CD4-positive, alpha-beta T cell treated with Interleukin-4 for 4 hours (primary cell): ENCODE measurements around the gene LLGL2.
A peak's percentile ranks its signal among the peaks of the same experiment; 100 is the strongest.
"Not testable (repeated sequence)": the region's sequence is repeated elsewhere in the genome, so short reads cannot be mapped to it uniquely, and the experiment has no call there.

ENCODE experiments used
- DNase-seq: peaks from one replicate; pipeline ENCODE4 v3.0.0-alpha.2; 2020

Gene LLGL2, protein sequence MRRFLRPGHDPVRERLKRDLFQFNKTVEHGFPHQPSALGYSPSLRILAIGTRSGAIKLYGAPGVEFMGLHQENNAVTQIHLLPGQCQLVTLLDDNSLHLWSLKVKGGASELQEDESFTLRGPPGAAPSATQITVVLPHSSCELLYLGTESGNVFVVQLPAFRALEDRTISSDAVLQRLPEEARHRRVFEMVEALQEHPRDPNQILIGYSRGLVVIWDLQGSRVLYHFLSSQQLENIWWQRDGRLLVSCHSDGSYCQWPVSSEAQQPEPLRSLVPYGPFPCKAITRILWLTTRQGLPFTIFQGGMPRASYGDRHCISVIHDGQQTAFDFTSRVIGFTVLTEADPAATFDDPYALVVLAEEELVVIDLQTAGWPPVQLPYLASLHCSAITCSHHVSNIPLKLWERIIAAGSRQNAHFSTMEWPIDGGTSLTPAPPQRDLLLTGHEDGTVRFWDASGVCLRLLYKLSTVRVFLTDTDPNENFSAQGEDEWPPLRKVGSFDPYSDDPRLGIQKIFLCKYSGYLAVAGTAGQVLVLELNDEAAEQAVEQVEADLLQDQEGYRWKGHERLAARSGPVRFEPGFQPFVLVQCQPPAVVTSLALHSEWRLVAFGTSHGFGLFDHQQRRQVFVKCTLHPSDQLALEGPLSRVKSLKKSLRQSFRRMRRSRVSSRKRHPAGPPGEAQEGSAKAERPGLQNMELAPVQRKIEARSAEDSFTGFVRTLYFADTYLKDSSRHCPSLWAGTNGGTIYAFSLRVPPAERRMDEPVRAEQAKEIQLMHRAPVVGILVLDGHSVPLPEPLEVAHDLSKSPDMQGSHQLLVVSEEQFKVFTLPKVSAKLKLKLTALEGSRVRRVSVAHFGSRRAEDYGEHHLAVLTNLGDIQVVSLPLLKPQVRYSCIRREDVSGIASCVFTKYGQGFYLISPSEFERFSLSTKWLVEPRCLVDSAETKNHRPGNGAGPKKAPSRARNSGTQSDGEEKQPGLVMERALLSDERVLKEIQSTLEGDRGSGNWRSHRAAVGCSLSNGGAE

DNA sequence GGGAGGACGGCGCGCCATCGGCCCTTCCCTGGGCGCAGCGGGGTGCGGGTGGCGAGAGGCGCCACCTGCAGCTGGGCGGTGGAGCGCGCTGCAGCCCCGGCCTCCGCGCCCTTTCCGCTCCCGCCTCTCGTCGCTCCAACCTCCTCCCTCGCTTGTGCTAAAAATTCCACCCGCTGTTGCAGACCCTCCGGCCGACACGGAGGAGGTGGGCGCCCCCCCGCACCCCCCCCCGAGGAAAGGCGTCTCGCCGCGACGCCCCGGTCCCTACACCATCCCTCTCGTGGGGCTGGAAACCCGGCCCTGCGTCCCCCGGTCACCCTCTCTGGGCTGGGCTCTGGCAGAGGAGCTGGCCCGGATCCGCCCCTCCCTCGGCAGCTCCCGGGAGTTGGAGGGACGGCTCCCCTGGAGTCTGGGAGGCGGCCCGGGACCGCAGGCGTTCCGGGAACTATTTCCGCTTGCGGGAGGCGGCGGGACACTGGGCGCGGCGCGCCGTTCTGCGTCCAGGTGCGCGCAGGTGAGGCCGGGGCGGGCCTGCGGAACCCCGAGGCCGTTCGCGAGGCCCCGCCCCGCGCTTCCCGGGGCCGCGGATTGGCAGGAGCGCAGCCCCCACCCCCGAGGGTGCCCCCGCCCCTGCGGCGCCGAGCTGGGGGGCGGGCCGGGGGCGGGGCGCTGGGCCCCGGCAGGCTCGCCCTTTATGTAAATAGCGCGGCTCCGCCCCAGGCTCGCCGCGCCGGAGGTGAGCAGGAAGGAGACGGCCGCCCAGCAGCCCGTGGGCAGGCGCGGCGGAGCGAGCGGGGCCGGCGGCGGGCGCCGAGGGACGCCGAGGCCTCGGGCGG, at the start of gene LLGL2:
LLGL2 (plus strand) TSS at position 728 of the 836 bp plus-strand sequence. CDS start 17,730 bp downstream, outside the sequence.
- peak; percentile 82 for DNase-seq

DNA sequence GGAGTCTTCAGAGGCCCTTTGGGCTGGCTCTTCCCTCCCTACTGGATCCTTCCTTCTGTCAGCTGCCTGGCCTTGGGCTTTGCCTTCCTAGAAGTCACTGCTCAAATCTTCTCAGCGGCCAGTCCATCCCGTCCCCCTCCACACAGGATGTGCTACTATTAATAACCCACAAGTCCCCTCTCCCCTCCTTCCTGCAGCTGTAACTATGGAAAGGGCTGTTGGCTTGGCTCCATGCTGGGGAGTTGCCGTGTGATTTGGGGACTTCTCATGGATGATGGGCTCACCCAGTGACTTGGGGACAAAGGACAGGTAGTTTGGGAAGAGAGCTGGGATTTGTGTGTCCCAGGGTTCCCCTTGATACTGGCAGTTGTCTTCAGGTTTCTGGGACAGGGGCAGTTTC, 49.6 kb upstream of the LLGL2 start:
- DNase-seq = no peak

DNA sequence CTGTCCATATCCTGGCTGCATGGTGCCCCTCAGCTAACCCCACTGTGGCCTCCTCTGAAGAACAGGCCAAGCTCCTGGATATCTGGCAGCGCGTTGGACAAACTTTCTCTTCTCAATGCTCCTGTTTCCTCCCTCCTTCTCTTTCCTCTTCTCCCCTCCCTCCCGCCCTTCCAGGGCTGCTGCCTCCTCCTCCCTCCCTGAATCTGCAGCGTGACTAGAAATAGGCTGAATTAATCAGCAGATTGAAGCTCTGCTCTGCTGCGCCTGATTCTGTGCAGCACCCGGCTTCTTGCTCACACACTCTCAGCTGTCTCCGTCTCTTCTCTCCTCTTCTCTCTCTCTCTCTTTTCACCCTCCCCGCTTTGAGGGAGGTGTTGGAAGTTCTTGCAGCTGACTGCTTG, 49.2 kb upstream of the LLGL2 start:
- no peak for DNase-seq

DNA sequence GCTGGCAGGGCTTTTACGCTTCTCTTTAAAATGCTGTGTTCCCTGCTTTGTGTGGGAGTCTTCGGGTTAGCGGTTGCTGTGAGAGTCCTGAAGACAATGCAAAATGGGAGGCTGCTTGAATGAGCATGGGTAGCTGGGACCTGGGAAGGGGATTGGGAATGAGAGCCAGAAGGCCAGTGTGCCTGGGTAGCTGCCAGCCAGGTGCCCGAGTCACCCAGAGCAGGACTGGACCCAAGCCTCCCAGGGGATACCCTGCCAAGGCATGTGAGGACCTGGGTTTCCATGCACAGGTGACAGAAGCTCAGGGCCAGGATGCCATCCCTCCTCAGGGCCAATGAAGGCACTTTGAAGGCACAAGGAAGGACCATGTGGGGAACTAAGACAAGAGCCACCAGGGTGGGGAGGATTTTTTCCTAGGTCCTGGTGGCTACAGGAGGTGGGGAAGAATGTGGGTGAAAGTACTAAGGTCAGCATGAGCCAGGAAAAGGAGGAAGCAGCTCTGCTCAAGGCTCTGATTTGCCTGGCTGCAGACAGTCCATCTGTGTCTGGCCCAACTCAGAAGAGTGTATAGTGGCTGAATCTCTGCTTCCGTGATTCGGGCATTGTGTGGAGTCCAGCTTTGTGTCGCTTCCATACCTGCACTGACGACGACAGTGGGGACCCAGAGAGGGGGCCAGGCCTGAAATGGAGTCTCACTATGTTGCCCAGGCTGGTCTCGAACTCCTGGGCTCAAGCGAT, 48.6 kb upstream of the LLGL2 start:
- no peak for DNase-seq

DNA sequence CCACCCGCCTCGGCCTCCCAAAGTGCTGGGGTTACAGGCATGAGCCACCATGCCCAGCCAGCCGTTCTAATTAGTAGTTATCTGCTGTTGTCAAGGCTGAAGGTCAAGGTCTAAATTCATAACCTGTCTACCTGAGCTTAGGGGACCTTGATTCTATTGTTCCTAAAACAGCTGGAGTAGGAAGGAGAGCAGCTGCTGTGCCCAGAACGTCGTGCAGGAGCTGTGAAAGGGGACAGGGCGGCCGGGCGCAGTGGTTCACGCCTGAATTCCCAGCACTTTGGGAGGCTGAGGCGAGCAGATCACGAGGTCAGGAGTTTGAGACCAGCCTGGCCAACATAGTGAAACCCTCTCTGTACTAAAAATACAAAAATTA, 48.0 kb upstream of the LLGL2 start:
- not testable (repeated sequence) for DNase-seq

DNA sequence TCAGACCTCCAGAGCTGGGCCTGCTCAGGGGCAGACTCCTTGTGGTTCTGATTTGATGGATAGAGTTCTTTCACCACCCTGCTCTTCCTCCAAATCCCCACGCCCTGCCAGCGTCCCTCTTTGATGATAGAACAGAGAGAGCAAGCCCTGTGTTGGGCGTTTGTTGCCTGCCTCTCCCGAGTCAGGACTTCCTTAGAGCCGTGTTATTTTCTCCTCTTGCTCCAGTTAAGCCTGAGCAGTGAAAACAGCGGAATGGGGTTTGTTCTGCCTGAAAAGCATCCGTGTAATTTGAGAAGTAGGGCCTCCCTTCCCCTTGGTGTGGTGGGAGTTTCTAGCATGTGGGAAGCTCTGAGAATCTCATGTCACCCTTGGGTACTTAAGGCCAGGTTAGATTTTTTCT, 47.0 kb upstream of the LLGL2 start:
- DNase-seq = no peak

DNA sequence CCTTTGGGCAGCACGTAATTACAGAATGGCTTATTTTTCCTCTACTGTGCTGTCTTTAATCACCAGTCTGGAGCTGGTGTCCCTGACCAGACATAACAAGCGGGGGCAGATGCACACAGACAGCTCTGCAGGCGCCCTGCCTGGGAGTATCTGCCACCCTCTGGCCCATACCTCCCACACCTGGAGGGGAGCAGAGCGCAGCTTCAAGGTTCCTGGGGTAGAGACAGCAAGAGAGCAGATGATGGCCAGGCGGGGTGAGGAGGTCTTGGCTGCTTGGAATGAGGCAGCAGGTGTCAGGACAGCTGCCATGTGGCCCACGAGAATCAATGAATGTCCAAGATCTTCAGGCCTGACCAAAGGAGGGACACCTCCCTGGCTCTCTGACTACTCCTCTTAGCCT, 45.2 kb upstream of the LLGL2 start:
- DNase-seq = no peak

DNA sequence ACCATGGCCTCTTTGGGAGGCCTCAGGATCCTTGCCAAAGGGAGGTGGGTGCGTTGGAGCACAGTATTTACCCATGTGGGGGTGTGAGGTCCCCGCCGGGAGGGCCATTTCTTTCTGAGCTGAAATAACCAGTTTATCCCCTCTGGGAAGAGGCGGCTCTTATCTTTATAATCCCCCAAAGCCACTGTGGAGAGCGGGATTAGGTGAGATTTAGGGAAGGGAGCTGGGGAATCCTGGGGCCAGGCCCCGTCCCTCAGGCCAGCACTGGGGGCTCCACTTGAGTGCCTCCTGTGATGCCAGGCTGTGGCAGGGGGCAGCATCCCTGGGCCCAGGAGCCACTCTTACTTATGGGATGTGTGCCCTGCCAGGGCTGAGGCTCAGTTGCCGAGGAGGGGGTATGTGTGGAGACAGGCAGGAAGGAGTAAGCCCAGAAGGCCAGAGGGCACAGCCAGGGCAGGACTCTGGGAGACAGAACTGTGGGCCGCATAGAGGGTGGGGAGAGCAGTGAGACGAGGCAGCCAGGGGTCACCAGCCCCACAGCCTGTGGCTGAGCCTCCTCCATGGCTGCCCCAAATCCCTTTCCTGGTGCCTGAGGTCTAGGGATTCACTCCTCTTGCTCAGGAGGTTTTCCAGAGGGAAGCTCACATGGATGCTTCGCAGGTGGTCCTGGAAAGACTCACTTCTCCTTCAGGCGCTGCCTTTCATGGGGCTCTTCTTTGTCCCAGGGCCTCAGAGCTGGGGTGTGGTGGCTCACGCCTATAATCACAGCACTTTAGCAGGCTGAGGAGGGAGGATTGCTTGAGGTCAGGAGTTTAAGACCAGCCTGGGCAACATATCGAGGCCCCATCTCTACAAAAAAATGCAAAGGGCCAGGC, 44.1 kb upstream of the LLGL2 start:
- DNase-seq = no peak

DNA sequence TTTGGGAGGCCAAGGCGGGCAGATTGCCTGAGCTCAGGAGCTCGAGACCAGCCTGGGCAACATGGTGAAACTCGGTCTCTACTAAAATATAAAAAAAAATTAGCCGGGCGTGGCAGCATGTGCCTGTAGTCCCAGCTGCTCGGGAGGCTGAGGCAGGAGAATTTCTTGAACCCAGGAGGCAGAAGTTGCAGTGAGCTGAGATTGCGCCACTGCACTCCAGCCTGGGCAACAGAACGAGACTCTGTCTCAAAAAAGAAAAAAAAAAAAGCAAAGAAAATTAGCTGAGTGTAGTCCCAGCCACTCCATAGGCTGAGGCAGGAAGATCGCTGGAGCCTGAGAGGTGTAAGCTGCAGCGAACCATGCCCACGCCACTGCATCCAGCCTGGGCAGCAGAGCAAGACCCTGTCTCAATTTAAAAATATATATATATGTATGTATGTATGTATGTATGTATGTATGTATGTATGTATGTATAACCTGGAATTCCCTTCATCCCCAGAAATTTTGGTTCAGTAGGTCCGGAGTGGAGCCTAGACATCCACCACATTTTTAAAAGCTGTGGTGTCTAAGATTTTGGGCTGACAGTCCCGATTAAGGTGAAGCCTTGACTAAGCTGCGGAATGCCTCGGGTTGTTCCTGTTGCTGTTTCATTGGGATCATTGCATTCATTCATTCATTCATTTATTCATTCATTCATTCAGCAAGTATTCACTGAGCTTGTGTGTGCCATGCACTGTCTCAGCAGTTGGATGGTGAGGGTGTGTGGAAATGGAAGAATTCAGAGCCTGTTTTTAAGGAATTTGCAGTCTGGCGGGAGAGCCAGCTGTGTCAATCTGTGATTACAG, 43.2 kb upstream of the LLGL2 start:
- no peak for DNase-seq

DNA sequence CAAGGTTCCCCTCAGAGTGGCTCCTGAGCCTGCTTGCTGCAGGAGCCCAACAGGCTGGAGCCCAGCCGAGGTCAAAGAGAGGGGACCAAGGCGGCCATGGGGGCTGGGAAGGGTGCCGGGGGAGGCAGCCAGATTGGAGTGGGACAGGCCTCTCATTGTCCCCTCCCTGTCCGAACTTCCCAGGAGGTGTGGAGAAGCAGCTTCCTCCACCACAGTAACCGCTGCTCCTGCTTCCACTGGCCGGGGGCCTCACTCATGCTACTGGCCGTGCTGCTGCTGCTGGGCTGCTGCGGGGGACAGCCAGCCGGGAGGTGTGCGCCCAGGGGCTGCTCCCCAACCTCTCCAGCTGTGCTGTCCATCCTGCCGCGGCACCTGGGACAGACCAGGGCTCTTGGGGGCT, 39.8 kb upstream of the LLGL2 start:
- DNase-seq = no peak

DNA sequence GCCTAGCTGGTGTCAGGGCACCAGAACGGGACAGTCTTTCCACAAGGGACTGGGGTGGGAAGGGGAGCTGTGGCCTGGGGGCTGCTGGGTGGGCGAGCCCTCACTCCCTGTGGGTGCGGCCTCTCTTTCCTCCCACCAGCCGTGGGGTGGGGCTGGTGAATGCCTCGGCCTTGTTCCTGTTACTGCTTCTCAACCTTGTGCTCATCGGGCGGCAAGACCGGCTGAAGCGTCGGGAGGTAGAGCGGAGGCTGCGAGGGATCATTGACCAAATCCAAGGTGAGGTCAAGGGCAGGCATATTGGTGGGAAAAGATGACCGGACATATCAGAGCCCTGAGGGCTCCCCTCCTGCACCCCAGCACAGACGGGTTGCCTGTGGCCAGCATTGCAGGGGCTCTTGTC, 39.3 kb upstream of the LLGL2 start:
- DNase-seq = no peak

DNA sequence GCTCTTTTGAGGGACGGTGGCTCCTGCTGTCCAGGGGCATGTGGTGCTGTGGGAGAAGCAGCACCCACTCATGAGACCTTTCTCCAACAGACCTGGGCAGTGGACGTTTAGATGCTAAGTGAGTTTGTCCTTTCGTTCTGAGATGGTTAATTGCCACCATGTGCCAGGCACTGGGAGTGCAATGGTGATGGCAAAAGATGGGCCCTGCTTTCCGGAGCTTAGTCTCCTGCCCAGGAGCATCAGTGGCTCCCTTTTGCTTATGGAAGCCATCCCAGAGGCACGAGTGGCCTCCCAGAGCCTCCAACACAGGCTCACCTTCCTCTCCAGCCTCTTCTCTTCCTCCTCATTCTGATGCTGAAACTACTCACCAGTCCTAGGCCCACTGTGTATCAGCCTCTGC, 38.5 kb upstream of the LLGL2 start:
- no peak for DNase-seq

DNA sequence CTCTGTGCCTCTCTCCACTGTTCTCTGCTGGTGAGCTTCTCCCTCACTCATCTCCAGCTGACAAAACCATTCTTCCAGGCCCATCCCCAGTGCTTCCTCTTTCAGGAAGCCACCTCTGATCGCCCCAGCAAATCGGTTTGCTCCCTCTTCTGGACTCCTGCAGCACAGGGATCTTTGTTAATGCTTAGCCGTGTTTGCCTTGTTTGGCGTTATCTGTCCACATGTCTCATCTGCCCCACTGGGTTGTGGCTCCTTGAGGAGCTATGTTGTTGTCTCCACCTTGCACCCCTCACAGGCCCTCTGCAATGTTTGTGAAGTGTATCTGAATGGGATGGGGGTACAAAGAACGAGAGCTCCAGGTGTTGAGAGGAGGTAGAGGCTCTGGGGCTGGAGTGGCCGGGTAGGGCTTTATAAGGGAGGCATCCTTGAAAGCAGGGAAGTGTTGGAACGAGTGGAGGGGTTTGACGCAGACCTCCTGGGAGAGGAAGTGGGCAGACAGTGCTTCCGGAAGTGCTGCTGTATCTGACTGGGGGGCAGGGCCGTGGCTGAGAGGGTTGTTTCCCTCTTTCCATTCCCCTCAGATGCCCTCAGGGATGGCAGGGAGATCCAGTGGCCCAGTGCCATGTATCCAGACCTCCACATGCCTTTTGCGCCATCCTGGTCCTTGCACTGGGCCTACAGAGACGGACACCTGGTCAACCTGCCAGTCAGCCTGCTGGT, 38.0 kb upstream of the LLGL2 start:
- DNase-seq = peak; percentile 46

DNA sequence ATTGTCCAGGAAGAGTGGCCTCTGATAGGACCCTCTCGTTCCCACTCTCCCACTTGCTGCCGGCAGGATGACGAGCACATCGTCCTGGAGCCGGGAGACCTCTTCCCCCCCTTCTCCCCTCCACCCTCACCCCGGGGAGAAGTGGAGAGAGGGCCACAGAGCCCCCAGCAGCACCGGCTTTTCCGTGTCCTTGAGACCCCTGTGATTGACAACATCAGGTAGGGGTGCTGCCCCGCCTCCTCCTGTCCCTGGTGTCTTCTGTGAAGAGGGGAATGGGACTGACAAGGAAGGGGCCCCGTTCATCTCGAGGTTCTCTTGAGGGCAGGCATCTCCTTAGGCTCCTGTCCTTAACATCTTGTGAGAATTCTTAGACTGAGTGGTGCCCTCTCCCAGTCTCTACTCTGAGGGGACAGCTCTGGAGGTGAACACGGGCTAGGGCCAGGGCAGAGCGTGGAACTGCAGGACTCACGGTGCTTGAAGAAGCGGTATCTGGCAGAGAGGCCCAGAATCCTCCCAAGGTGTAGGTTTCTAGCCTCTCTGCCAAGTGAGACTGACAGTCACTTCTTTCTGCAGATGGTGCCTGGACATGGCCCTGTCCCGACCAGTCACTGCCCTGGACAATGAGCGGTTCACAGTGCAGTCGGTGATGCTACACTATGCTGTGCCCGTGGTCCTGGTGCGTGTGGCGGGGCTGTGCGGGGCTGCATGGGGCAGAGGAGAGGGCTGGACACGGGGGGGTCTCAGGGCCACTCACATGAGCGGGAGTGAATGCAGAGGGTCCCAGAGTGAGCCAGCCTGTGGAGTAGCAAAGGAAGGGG, 36.6 kb upstream of the LLGL2 start:
- DNase-seq = no peak

DNA sequence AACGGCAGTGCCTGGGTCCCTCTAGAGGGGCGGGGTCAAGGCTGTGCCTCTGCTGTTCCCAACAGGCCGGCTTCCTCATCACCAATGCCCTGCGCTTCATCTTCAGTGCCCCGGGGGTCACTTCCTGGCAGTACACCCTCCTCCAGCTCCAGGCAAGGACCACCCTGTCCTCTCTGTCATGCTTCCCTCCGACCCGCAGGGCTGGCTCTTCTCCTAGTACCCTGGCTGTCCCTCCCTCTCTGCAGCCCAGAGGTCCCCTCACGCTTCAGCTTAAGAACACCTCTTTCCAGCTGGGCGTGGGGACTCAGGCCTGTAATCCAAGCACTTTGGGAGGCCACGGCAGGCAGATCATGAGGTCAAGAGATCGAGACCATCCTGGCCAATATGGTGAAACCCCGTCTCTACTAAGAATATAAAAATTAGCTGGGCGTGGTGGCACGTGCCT, 36.0 kb upstream of the LLGL2 start:
- no peak for DNase-seq

DNA sequence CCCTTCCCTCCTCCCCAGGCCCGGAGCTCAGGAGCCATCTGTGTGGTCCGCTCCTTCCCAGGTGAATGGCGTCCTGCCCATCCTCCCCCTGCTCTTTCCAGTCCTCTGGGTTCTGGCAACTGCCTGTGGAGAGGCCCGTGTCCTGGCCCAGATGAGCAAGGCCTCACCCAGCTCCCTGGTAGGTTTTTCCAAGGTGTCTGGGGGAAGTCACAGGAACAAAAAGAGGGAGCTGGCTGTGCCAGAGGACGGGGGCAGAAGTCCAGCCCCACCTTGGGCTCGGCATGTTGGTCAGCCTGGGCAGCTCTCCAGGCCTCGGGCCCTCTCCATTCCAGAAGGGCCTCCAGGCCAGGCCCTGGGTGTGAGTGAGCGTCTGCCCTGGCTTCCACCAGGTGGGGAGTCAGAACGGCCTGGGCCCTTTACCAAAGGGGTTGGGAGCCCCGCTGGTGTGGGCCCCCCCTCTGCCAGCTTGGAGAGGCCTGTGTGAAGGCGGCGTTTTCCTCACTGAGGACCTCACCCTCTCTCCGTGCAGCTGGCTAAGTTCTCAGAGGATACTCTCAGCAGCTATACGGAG, 35.2 kb upstream of the LLGL2 start:
- no peak for DNase-seq

DNA sequence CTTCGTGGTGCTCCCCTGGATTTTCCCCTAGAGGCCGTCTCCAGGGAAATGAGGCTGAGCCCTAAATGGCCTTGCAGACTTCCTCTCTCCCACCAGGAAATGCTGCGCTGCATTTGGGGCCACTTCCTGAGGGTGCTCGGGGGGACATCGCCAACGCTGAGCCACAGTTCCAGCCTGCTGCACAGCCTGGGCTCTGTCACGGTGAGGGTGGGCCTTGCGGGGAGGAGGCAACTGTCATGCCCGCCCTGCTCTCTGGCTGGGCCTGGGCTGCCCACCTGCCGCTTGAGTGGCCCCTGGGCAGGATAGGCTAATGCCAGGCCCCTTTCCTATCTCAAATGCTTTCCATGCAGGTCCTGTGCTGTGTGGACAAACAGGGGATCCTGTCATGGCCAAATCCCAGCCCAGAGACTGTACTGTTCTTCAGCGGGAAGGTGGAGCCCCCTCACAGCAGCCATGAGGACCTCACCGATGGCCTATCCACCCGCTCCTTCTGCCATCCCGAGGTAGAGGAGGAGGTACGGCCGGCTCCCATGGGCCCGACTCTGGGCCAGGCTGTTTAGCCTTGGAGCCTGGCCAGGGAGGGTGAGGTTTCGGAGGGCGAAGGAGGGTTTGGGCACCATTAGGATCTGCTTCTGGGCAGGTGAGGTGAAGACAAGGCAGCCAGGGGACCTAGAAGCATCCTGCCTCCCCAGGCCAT, 34.4 kb upstream of the LLGL2 start:
- no peak for DNase-seq
